Measurements from ENCODE around the gene PUDP.
"Not testable (repeated sequence)": the region's sequence is repeated elsewhere in the genome, so short reads cannot be mapped to it uniquely, and the experiment has no call there.

Gene PUDP

DNA sequence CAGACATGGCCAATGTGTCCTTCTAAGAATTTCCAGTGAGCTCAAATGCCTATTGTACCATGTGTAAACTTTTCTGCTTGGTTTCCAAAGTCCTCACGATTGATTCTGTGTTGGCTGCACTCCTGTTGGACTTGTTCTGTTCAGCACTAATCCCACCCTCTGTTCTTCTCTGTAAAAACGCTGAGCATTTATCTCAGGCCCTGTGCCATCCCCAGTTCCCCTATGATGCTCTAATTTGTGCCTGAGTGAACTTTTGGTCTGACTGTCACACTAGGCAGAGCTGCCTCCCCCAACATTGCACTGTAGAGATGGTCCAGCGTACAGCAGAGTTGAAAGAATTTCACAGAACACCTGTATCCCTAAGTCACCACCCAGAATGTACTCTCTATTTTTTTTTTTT, 76.6 kb downstream of the PUDP start:
- no peak for DNase-seq

DNA sequence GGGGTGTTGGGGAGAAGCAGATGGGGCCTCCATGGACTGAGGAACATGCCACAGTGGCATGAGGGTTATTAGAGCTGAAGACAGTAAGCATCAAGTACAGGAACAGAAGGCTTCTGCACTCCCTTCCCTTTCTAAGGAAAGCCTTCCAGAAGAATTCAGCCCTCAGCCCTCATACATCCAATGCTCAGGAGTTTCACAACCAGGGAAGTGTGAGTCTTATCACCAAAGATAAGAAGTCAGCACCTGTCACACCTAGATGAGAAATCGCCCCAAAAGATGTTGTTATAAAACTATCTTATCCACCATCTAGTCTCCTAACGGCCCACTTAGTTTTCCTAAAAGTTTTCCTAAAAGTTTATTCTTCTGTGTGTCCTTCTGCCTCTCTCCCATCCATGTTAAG, 78.4 kb downstream of the PUDP start:
- no peak for DNase-seq

DNA sequence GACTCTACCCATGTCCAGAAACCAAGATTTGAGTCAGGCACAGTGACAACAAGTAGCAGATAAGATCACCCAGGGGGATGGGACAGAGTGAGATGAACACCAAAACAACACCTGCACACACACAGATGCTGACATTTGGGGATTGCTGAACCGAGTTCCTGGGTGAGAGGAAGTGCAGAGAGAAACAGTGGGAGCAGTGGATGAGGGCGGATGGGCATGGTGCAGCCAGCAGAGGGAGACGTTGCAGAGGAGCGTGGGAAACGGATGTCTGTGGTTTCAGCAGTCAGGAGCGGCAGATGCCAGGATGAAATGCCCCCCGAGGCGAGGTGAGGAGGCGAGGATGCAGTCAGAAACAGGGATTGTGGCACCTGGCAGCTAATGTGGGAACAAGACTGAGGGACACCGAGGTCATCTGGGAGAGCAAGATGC, 79.0 kb downstream of the PUDP start:
- no peak for DNase-seq

DNA sequence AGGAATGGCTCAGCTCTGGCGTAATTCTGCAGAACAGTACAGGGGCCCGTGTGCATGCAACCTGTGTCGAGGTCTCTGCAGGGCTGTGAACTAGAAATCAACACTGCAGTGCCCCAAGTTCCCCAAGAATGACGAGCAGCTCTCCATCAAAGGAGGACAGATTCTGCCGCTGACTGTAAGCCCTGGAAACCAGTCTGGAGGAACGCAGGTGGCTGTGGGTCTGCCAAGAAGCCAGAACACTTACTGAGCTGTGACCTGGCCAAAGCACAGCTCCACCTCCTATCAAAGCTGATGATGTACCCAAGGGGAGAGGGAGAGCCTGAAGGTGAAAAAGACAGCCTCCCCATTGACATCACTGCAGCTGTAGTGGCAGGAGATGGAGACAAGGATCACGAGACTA, 80.7 kb downstream of the PUDP start:
- DNase-seq = no peak

DNA sequence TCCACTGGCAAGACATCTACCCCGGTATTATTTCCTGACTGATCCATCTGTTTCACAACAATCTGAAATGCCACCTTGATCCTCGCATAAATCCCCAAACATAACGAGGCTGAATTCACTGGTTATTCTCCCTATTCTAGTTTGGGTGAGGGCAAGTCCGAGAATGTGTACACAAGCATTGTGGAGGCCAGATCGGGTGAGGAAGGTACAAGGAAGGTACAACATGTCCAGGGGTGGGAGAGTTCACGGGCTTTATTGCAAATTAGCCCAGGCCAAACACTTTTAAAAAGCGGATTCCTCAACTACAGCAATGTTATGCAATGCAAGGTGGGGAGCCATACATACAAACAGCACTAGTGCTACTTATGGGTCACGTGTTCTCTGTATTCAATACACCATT, 82.5 kb downstream of the PUDP start:
- no peak for DNase-seq

DNA sequence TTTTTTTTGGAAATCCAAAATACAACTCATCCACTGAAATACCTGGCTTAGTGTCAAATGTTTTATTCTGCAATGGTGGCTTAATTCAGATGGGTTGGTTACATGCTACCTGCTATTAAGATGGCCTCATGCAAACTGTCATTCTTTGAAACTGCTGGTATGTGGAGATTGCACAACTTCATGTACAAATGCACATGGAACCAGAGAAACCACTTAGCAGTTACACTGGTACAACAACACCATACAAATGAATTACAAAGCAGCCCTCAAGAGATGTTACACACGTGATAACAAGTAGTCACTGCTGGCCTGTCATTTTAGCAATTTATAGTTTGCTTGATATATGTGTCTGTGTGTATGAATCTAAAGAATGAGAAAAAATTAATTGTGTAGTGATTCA, 85.0 kb downstream of the PUDP start:
- no peak for DNase-seq

DNA sequence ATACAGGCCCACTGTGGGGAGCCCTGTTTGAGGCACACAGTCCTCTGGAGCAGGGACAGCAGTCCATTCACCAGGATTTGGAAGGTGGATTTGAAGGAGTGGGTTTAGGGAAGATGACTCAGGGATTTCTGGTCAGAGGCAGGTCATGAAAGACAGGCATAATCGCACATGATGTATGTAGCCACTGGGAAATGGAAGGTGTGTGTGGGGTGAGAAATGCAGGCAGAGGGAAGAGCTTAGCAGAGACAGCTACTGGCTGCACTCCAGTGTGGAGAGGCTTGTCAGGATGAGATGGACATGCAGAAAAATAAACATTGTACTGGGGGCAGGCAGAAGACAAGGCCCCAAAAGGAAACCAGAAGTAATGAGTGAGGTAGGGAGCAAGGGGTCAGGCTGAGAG, 85.7 kb downstream of the PUDP start:
- no peak for DNase-seq

DNA sequence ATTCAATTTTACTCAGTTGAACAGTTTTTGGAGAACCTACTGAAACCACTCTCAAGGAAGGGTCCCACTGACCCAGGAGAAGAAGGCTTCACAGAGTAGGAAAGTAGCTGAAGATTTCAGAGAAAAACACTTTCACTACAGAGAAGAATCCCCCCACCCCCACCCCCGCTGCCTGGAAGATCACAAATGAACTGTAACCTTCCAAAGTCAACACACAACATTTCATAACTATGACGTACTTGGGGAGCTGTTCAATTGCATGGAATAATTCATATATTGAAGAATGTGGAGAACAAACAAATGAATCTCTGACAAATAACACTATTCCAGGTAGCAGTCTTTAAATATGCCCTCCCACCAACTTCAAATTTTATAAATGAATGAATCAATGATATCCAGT, 86.5 kb downstream of the PUDP start:
- no peak for DNase-seq

DNA sequence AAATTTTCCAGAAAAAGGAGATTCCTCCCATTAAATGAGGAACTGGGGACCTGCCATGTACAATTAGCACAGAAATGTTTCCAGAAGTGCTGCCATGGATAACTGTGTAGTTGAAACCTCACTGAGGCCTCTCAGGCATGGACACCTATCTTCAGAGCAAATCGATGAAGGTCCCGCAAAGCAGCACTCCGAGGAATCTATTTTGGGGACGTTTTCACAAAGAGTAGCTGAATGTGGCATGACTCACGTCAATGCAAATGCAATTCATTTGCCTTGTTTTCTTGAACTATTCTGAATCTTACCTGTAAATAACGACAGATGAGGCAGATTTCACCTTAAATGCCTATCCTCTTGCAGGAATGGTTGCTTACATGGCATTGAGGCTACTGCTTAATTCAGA, 87.5 kb downstream of the PUDP start:
- DNase-seq = no peak

DNA sequence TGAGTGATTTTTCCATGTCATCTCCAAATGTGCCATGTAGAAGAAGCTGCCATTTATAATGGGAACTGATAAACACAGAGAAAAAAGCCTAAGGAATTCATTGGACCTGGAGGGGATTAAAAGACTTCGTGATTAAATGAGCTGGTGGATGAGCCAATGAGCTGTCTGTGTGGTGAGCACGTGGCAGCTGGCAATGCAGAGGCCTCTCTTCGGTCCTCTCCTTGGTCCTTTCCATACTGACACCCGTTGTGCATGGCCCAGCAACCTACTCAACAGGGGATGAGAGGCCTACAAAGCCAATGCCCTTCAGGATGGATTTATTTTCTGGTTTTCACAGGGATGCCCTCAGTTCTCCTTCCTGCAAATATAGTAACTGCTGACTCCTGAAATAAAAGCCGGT, 88.1 kb downstream of the PUDP start:
- no peak for DNase-seq

DNA sequence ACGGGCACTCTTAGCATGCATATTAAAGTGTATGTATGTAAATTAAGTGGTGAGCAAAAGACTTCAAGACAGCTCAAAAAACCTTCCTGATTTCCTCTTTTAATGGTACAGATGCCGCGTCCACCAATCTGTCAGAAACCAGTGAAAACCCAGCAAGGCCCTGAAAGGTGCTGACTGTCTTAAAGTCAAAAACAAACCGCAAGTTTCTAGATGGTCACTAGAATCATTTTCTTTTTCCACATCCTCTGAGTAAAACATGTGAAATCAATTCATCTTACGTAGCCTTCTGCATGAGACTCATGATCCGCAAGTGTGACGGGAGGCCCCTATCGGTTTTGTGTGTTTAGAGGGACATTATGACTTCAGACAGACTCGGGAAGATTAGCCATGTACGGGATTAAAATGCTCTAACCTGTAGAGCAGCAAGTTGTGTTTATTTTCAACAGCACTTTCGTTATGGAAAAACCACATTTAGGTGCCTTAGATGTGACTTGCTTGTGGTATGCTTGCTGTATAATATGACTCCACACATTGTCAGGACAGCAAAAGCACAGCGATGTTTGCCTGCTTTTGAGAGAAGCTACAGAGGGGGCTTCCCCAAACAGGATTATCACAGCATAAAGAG, 88.6 kb downstream of the PUDP start:
- no peak for DNase-seq

DNA sequence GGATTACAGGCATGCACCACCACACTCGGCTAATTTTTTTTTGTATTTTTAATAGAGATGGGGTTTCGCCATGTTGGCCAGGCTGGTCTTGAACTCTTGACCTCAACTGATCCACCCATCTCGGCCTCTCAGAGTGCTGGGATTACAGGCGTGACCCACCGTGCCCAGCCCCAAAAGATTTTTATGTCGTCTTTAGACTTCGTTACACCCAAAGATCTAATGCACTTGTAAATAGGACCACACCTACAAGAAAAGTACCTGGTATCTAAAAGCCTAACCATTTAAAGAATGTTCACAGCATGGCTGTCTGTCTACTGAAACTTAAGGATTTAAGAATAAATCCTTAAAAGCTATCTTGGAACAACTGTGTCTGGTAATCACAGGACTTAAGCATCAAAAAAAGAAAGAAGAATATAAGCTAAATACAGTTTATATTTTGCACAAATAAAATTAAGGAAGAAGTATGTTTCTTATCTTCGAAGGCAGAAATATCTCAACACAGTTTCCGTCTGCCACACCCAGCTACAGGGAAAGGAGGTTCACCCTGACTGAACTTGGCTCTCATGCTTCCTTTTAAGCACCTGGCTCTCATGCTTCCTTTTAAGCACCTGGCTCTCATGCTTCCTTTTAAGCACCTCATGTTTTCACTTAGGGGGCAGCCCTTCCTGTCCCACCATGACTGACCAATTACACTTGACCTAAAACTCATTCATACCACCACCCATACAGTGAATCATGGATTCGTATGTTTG, 92.4 kb downstream of the PUDP start:
- DNase-seq = no peak

DNA sequence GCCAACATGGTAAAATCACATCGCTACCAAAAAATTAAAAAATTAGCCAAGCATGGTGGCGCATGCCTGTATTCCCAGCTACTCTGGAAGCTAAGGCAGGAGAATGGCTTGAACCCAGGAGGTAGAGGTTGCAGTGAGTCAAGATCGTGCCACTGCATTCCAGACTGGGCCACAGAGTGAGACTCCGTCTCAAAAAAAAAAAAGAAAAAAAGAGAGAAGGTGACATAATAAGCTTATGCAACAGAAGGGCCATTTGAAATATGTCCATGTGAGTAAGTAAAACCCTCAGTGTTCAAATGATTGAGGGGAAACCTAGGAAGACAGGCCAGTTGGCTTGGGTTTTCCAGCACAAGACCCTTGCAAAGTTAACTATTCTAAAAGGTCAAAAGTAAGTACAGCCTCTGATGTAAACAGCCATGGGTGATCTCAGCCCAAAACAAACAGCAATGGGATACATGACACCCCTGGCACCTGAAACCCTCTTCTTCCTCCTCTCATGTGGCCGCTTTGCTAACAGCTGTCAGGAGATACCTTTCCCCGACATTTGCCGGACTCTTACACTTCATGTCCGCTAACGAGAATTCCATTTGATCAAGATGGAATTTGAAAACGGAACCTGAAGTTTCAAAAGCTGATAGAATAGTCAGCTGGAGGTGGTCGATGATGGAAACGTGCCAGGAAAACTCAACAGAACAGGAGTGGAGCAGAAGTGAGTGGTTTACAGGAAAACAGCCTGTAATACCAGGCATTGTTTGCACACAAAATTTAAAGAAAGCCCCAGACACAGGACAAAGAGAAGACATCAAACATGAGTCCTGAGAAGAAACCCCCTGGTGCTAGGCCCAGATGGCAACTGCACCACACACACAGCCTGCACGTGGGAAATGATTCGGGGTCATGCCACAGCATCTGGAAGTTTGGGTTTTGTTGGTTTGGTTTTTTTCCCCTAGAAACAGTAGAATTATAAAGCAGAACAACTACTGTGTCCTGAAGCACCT, 93.4 kb downstream of the PUDP start:
- no peak for DNase-seq

DNA sequence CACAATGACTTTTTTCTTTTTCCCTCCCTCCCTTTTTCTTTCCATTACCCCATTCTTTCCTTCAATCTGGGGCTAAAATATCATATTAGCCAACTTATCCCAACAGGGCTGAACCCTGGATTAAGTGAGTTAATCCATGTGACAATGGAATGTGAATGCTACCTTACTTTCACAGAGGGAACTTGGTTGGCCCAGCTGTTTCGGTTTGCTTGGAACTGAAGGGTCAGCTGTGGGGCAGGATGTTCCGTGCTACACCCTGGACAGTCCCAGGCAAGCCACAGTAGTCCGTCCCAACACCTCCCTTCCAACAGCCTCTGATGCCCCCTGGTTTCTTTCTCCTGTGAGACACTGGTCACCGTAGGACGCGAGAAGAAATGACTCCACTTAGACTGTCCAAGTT, 95.4 kb downstream of the PUDP start:
- no peak for DNase-seq

DNA sequence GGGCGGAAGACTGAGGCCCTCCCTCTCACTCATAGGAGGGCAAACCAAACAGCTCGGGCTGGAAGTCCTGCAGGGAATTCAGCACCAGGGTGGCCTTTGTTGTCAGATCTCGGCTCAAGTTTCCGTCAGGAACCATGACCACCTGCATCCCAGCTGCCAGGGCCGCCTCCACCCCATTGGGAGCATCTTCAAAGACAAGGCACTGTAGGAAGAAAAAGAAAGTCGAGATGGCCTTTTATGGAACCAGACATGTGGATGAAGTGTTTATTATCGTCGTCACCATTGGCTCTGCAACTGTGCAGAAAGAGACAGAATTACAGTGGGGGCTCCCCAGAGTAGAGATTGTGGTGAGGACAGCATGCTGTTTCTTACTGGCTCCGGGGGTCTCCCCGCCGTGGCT, 97.7 kb downstream of the PUDP start:
- DNase-seq = no peak

DNA sequence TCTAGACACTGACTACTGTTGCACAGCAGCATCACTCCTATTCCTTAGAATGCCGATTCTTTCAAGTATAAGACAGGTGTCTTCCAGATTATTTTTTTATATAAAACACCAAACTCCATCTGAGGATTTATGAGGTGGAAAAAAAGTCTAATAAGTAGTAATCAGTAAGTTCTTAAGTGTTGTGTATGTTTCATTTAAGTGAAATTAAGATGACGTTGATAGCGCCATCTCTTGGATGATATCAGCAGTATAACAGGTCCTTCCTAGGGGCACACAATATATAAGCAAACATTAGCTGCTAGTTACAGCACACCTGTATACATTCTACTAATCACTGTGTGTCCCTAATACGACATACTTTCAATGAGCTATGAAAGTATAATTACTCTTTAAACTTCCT, 100.0 kb downstream of the PUDP start:
- DNase-seq = no peak

DNA sequence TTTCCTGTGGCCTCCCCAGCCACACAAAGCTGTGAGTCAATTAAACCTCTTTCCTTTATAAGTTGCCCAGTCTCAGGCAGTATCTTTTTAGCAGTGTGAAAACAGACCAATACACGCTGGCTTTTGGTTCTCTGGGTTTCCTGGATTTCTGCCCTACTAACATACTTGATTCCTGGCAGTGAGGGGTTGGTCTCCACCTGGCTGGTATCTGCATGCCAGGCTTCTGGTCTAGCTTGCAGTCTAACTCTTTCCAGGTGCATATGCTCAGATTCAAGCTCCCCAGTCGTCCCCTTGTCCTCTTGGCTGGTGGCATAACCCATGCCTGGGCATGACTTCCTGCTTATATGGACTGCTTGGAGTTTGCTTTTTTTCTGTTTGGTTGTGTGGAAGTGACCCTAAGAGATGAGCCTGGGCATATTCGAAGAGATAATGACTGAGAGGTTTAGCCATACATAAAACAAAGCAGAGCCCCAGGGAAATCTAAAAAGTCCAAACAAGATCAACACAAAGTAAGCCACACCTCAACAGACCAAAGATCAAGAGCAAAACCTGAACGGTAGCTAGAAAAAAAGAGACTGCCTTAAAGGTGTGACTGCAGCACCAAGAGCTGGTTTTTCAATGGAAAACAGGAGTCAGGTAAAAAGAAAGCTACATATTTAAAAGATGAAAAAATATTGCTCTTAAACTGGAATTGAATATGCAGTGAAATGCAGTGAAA, 102.6 kb downstream of the PUDP start:
- no peak for DNase-seq

DNA sequence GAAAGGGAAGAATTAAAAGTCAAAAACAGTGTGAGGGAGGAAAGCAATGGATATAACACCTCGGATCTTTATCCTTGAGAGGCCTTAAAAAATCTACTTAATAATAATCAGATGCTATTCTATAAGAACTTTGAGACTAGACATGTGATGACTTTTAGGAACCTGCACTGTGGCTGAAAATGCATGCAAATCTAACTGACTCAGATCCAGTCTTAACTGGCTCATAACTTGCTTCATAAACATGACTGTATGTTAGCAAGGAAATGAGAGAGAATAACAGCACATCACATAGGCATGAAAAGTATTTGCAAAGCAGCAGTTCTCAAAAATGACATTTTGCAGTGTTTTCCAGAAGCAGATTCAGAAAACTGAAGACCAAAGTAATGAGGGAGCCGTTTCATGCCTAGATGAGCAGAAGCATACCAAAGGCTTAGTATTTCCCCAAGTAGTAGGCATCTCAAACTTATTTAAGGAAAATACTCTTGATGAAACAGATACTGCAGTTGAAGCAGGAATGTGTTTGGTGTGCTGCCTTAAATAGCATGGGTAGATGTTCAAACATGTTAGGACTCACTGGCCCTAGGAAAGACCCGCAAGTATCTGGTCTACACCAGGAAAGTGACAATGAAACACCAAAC, 104.0 kb downstream of the PUDP start:
- not testable (repeated sequence) for DNase-seq

DNA sequence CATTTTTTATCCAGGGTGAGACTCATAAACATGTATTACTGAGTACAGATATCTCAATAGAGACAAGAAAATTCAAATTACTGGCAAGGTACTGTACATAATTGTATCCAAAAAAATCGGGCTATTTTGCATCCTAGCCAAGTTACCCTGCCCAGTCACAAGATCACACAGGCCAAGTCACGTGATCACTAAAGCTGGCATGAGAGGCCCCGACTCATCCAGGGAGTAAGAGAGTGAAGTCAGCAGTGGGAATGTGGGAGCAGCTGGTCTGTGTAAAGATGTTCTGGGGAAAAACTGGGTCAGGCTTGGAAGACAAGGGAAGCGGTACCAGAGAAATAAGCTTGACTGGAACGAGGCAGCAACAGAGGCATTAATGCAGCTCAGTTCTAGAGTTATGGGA, 119.7 kb downstream of the PUDP start:
- DNase-seq = no peak

DNA sequence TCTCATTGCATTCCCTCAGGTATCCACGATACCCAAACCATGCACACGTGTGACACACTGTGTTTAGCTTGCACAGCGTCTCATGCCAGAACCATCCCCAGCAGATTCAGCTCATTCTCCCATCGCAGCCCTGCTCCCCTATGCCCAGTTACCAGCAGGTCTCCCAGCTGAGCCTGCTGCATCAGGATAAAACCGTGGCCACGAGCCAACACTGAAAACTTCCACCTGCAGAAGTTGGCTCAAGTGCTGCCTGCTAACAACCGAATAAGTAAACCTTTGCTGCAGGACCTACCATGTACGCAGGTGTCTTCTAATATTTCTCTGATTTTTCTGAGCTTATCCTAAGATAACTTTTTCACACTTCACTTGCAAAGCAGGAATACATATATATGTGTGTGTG, 120.9 kb downstream of the PUDP start:
- DNase-seq = no peak

DNA sequence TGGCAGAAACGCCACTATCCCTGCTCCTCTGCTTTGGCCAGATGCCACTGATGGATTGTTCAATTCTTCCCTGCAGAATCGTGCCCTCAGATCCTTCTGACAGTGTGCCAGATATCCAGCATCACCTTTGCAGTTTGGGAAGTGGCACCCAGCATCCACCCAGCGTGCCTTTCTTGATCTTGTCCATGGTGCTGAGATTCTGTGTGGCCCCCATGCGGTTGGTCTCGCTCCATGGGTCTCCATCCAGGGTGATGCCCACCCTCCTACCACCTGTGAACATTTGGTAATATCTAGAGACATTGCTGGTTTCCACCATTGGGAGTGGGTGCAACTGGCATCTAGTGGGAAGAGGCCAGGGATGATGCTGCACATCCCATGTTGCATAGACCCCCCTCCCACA, 121.6 kb downstream of the PUDP start:
- not testable (repeated sequence) for DNase-seq

DNA sequence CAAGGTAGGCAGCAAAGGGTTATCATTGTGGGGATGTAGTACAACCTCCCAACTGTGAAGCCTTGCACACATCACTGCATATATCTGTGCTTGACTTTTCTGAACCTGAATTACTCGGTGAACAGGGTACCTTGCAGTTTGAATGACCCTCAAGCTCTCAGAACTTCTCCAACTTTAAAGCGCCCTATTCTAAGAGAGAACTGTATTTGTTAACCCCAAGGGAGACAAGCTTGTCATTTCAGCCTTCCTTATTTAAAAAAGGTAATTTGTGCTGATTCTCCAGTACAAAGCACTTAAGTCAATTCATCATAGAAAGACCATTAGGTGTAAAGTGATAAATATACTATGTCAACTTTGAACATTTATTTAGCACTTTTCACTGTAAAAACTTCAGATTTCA, 122.5 kb downstream of the PUDP start:
- DNase-seq = no peak

DNA sequence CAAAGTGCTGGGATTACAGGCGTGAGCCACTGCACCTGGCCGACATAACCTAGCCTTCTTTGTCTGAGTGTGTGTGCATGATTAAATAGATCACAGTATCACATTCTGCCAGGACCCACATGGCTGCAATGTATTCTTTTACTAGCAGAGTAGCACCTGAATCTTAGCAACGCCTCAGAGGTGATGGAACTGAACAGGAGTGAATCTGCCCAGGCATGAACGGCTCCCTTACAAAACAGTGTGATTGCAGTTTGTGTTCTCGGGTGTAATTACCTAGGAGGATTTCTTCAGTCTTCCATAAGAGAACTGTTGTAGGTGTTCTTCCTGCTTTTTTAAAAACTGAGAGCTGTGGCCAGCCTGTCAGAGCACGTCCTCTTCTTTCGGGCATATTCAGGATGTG, 123.1 kb downstream of the PUDP start:
- no peak for DNase-seq

Data from activated CD8-positive, alpha-beta memory T cell treated with anti-CD3 and anti-CD28 coated beads, Interleukin-2, amount 50 U/mL, for 48 hours (primary cell).